GM19395 (cell line): ENCODE data around the gene CLEC4A.
"Not testable (repeated sequence)": the region's sequence is repeated elsewhere in the genome, so short reads cannot be mapped to it uniquely, and the experiment has no call there.

Source experiments
- ATAC-seq: cut with Tn5 transposase; IDR thresholded peaks from one replicate; pipeline ENCODE4 v1.9.1; 2021; ENCODE audit warnings: mild to moderate bottlenecking, moderate library complexity; ENCODE audit not compliant: unreplicated experiment

Gene CLEC4A

DNA sequence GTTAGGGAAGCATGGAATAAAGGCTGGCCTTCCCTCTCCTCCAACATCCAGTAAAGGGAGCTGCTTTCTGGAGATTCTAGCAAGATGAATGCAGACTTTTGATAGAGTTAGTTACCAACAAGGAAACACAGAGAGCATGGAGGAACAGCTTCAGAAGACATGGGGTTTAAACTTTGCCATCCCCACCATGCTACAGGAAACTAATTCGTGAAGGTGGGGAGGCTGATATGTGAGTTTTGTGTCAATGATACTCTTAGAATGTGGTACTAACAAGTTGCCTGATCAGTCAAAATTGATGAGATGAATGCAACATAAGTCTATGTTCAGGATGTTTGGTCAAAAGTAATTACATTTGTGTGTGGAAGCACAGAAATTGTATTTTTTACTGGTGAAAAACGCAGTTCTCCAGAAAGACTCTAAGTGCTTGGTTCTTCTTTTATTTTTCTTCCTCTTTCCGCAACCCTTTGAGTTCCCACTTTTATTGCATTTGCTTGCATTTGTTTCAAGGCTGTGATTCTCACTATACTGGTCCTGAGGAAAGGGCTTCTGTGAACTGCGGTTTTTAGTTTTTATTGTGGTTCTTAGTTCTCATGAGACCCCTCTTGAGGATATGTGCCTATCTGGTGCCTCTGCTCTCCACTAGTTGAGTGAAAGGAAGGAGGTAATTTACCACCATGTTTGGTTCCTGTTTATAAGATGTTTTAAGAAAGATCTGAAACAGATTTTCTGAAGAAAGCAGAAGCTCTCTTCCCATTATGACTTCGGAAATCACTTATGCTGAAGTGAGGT is at the start of gene CLEC4A:
TSS of gene CLEC4A (plus strand) at position 494 of the 789 bp plus-strand sequence. CDS start at position 756, 262 bp downstream.
- no peak for ATAC-seq

GRCh38 chr12:8075935-8076334 is 47.5 kb upstream of the CLEC4A start:
- no peak for ATAC-seq

DNA sequence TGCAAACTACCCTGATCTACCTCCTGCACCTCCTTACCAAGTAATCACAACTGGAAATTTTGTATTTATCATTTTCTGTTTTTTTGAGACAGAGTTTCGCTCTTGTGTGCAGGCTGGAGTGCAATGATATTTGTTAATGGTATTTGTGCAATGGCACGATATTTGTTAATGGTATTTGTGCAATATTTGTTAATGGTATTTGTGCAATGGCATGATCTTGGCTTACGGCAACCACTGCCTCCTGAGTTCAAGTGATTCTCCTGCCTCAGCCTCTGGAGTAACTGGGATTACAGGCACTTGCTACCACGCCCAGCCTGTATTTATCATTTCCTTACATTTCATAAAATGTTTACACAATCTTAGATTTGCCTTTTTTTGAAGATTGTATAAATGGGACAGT is 47.1 kb upstream of the CLEC4A start:
- ATAC-seq, result no peak

DNA sequence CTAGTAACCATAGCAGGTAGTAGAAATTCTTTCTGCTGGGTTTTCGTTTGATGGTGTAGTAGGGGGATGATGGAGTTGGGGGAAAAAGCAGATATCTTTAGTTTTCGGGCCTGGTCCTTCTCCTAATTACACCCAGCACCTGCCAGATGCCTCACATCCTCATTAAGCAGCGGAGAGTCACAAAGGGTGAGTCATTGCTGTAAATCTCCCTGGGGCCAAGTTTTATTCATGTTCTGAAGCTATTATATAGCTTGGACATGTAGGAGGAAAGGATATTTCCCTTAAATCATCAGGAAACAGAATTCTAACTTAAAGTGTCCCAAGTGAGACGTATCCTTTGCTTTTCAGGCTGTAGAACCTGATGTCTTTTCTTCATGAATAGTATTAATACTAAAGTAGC is 46.2 kb upstream of the CLEC4A start:
- no peak for ATAC-seq

- no peak for ATAC-seq
Observed at GRCh38 chr12:8078398-8078797, 45.0 kb upstream of the CLEC4A start.

GRCh38 chr12:8078916-8079315 is 44.5 kb upstream of the CLEC4A start:
- ATAC-seq, result no peak

- ATAC-seq, result no peak
Observed at GRCh38 chr12:8080120-8080519, 43.3 kb upstream of the CLEC4A start.

GRCh38 chr12:8081251-8081920 is 42.0 kb upstream of the CLEC4A start:
- no peak for ATAC-seq

DNA sequence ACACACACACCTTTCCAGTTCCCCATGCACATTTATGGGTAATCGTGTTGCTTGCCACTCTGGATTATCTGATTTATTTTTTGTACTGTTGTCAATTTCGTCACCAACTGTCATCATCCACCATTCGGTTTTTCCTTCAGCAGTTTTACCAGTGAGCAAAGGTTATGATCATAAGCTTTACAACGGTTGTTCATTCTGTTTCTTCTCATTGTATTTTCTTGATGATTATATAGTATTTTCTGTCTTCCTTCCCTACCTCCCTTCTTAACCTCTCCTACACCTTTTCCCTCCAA is 40.7 kb upstream of the CLEC4A start:
- ATAC-seq, result no peak

DNA sequence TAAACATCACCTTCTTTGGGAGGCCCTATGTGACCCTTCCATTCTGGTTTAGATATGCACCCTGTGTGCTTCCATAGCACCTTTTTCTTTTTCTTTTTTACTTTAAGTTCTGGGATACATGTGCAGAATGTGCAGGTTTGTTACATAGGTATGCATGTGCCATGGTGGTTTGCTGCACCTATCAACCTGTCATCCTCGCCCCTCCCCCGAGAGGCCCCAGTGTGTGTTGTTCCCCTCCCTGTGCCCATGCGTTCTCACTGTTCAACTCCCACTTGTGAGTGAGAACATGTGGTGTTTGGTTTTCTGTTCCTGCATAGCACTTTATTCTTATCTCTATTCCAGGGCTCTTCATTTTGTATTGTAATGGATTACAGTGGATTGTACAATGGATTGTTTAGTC is 39.1 kb upstream of the CLEC4A start:
- ATAC-seq, result not testable (repeated sequence)

DNA sequence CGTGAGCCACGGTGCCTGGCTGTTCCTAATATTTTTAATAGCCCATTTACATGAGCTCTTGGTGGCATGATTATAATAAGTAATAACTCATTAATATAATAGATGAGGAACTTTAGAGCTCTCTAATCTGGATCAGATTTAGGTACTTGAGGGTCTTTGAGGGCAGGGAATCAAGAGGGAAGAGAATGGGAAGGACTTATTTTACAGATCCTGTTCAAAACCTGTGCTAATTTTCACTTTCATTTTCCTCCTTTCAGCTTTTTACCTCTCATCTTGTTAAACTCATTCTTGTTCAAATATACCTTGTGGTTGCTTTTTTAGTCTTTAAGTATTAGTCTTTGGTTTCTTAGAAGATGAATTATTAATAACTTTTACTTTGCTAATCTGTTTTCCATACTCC is 35.8 kb upstream of the CLEC4A start:
- no peak for ATAC-seq

GRCh38 chr12:8088574-8088973 is 34.8 kb upstream of the CLEC4A start:
- no peak for ATAC-seq

DNA sequence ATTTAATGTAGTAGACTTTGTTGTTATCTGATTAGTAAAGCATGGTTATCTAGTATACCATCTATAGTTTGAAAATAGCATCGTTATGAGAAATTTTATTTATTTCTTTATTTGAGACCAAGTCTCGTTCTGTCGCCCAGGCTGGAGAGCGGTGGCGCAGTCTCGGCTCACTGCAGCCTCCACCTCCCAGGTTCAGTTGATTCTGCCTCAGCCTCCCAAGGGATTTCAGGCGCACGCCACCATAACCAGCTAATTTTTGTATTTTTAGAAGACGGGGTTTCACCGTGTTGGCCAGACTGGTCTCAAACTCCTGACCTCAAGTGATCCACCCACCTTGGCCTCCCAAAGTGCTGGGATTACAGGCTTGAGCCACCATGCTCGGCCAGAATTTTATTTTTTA is 34.1 kb upstream of the CLEC4A start:
- not testable (repeated sequence) for ATAC-seq

- no peak for ATAC-seq
Observed at GRCh38 chr12:8089716-8090115, 33.7 kb upstream of the CLEC4A start.

DNA sequence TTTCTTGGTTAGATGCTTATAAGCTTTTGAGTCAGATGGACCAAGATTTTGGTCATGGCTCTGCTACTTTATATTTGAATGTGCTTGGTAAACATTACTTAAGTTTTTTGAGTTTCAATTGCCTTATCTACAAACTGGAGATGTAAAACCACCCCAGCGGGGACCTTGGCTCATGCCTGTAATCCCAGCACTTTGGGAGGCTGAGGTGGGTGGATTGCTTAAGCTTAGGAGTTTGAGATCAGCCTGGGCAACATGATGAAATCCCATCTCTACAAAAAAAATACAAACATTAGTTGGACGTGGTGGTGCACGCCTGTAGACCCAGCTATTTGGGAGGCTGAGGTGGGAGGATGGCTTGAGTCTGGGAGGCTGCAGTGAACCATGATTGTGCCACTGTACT is 30.1 kb upstream of the CLEC4A start:
- no peak for ATAC-seq

DNA sequence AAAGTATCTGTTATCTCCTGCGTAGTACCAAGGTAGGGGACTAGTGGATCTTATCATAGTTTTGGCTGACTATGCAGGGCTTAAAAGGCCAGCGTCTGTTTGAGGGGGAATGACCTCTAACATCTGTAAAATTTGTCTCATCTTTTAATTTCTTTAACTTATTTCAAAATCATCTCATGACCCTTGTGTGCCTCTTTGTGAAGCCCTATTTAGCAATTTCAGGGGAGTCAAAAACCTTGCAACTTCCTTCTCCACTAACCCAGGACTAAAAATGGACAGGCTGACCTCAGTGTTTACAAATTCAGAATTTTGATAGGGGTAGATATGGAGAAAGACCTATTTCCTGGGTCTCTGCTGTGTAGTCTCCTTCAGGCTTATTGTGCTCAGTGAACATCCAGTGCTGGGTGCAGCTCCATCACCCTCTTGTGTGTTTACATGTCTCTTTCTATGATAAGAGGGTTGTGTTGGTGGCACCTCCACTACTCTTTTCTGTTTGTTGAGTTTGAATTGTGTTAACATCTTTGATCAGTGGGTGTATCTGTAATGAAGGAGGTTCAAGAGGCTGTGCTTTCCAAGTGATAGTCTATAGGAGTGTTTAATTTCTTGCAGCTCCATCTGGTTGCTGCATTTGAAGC is 27.0 kb upstream of the CLEC4A start:
- no peak for ATAC-seq

- ATAC-seq, result no peak
Observed at GRCh38 chr12:8099235-8099634, 24.2 kb upstream of the CLEC4A start.

DNA sequence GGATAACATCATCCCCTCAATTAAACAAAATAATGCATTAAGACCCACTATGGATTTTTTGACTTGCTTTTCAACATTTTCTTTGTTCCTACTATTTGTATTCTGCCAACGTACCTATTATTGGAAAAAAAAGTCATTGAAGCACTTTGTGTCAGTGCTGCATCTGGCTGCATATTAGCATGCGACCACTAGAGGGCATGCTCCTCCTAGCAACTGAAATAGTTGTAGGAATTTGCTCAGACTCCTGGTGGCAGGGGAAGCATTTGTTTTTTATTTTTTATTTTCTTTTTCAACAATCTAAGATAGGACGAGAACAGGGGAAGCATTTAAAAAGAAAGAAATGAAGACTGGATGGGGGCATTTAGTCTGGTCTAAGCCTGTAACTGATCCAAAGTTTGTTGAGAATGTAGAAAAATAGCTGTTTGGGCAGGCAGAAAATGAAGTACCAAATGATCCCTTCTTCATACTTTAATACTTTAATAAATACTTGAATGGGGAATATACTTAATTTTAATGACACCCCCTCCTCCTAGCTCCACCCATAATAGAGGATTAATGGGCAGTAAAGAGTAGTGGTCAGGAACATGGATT is 14.5 kb upstream of the CLEC4A start:
- no peak for ATAC-seq

DNA sequence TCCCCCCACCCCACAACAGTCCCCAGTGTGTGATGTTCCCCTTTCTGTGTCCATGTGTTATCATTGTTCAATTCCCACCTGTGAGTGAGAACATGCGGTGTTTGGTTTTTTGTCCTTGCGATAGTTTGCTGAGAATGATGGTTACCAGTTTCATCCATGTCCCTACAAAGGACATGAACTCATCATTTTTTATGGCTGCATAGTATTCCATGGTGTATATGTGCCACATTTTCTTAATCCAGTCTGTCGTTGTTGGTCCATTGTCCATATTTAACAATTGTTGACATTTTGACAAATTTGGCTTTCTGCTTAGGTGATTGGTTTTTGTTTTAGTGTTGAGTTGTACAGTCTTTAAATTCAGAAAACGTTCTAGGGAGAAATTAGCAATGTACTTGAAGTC is 10.3 kb upstream of the CLEC4A start:
- not testable (repeated sequence) for ATAC-seq

- no peak for ATAC-seq
Observed at GRCh38 chr12:8120072-8120713, 3.2 kb upstream of the CLEC4A start.

DNA sequence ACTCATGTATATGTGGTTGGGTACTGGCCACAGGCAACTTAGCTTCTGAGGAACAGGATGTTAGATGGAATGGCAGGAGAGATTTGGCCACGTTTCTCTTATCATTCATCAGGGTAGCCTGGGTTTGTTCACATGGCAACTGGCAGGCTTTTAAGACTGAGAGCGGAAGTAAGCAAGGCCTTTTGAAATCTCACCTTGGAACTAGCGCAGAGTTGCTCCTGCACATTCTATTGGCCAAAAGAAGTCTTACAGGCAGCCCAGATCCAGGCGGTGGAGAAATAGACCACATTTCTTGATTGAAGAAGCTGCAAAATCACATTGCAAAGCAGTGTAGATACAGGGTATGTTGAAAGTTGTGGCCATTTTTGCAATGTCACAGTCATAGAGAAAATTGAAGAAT is 3.7 kb downstream of the CLEC4A start:
- ATAC-seq, result no peak
